Amniotic stem cell (primary cell): ENCODE measurements around the gene ZNF136.

Experiments used
- DNase-seq: peaks from one replicate; lab custom pipeline; 2025; lab: John Stamatoyannopoulos, UW

Gene ZNF136

DNA sequence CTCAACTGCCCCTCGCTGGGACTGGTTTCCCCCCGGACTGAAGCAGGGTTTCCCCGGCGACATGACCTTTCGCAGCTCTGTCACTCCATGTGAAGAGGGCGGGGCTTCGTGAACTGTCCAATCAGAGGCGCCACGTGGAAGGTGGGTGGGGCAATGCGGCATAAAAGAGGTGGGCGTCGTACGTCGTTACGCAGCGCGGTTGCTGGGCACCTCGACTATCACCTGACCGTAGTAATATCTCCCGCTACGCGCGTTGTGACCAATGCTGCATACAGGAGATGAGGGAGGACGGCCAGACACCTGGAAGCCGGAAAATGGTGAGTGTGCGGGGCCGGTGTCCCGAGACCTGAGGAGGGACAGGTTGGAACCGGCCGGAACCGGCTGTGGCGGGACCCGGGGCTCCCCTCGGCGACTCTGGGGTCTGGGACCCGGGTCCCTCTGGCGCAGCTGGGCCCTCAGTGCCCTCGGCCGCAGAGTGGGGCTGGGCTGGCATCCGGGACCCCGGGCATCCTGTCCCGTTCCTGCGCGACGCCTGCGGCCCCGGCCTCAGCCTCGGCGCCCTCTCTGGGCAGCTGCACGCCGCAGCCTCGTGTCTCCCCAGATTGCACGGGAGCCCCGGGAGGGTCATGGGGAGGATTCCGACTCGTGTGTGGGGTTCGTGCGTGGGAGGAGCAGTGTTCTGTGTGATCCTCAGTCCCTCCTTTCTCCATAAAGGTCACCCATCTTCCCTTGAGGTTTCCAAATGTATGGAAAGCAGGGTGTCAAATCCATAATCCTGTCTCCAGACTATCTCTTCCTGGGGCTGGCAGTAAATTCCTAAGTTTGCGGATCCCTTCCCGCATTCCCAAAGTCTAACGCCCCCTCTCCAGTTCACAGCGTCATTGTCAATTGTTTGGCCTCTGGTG is 32.2 kb downstream of the ZNF136 start:
- DNase-seq: peak; percentile 11

DNA sequence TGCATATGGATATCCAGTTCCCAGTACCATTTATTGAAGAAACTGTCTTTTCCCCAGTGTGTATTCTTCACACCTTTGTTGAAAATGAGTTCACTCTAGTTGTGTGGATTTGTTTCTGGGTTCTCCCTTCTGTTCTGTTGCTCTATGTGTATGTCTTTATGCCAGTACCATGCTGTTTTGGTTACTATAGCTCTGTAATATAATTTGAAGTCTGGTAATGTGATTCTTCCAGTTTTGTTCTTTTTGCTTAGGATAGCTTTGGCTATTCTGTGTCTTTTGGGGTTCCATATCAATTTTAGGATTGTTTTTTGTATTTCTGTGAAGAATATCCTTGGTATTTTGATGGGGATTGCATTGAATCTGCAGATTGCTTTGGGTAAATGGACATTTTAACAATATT is 35.2 kb downstream of the ZNF136 start:
- no peak for DNase-seq

DNA sequence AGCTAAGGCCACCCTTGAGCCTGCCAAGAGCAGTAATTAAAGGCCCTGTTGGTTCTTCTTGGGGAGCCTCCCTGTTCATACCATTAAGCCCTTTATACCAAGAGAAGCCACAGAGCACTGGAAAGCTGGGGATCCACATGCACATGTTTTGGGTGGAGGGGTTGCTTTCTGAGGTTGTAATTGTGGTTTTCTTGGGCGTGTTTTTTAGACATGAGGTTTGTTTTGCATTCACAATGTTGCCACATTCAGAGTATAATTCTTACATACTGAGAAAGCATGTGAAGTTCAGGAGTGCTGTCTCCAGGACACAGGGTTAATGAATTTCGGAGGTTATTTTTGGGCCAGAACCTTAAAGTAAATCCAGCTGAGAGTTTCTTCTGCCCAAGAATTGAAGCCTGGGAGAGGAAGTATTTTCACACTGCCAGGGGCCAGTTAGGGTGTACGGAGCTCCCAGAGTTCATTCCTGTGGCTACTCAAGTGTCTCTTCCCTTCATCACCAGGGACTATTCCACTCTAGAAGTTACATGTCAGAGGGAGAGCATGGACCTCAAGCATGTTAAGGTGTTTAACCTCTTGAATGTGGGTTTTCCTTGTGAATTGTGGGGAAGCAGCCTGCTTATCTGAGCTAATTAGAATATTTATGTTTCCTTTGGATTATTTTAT is 37.0 kb downstream of the ZNF136 start:
- no peak for DNase-seq

DNA sequence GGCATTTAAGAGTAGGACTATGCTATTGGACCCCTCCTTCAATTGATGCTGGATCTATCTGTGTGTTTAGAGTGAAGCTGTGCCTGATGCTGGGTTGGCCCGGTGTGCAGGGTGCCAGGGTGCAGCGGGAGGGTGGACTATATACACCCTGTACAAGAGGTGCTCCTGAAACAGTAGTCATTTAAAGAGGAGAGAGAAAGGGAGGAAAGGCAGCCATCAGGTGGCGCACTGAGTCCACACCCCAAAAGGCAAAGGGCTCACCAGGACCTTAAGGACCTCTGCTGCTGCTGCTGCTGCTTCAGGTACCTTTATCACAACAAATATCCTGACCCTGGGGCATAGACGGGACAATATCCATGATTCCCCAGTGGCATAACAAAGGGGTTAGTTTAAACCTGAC is 39.4 kb downstream of the ZNF136 start:
- DNase-seq: no peak

DNA sequence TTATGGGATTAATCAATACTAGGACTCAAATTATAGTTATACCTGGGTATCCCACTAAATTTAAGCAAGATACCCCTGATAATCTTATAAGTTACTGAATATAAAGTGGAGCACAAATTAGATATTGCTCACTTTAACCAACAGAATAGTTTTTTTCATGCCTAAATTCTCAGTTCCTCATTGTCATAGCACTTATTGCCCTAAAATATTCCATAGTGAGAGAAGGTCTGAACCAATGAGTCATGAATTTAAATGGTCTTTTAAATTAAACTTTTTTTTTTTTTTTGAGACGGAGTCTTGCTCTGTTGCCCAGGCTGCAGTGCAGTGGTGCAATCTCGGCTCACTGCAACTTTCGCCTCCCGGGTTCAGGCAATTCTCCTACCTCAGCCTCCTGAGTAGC is 42.4 kb downstream of the ZNF136 start:
- DNase-seq: no peak

DNA sequence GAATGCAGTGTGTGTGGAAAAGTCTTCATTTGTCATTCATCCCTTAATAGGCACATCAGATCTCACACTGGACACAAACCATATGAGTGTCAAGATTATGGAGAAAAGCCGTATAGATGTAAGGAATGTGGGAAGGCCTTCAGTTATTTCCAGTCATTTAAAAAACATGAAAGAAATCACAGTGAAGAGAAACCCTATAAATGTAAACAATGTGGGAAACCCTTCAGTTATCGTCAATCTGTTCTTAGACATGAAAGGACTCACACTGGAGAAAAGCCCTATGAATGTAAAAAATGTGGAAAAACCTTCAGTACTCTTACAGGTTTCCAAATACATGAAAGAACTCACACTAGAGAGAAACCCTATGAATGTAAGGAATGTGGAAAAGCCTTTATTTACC is 45.3 kb downstream of the ZNF136 start:
- DNase-seq: no peak

DNA sequence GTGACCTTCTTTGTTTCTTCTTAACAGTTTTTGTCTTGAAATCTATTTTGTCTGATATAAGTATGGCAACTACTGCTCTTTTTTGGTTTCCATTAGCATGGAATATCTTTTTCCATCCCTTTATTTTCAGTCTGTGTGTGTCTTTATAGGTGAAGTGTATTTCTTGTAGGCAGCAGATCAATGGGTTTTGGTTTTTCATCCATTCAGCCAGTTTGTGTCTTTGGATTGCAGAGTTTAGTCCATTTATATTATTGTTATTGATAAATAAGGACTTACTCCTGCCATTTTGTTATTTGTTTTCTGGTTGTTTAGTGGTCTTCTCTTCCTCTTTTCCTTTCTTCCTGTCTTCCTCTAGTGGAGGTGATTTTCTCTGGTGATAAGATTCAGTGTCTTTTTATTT is 54.4 kb downstream of the ZNF136 start:
- DNase-seq: no peak

DNA sequence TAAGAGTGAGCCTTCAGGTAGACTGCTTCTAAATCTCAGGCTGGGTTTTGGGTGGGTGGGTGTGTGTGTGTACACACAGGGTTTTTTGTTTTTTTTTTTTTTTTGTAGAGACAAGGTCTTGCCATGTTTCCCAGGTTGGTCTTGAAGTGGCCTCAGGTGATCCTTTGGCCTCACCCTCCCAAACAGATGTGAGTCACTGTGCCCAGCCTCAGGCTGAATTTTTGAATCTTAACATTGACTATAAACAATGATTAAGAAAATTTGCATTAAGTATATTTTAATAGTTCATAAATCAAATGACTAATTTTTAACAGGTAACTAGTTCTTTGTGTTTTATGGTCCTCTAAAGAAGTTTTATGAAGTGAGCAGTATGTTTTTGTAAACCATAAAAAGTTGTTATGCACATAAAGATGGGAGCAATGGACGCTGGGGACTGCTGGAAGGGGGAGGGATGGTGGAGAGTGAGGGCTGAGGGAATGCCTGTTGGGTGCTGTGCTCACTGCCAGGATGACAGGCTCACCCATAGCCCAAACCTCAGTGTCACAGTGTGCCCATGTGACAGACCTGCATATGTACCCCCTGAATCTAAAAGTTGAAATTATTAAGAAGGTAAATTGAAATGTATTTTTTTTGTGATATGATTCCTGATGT is 60.2 kb downstream of the ZNF136 start:
- no peak for DNase-seq

DNA sequence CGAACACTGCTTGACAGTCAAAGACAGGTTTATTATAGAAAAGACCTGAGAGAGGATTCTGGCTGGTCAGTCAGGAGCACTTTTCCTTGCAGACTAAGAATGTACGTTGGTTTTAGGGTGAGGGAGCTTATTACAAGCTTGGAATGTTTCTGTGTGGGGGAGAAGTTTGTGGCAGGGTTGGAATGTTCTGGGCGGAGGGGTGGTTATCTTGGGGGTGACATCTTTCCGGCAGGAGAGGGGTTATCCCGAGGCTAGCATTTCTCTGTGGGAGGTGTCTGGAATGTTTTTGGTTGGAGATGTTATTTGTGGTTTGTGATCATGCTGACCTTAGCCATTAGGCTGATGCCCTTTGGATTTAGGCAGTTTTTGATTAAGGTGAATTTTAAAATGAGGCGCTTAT is 61.8 kb downstream of the ZNF136 start:
- no peak for DNase-seq

DNA sequence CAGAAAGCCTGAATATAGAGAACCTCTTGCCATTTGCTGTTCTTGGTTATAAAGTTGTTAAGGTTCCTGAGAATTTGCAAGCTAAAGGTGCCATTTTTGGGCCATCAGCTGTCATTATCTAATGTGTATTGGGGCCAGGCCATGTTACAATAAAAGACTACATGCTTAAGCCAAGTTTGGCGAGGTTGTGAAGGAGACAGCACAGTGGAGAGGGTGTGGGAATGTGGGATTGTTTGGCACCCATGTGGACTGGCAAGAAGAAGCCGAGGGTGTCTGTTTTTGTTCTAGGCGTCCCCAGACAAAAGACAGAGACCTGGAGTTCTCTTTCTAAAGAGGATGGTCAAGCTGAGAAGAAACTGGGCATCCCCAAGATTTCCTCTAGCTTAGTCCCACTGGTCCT is 67.1 kb downstream of the ZNF136 start:
- no peak for DNase-seq

DNA sequence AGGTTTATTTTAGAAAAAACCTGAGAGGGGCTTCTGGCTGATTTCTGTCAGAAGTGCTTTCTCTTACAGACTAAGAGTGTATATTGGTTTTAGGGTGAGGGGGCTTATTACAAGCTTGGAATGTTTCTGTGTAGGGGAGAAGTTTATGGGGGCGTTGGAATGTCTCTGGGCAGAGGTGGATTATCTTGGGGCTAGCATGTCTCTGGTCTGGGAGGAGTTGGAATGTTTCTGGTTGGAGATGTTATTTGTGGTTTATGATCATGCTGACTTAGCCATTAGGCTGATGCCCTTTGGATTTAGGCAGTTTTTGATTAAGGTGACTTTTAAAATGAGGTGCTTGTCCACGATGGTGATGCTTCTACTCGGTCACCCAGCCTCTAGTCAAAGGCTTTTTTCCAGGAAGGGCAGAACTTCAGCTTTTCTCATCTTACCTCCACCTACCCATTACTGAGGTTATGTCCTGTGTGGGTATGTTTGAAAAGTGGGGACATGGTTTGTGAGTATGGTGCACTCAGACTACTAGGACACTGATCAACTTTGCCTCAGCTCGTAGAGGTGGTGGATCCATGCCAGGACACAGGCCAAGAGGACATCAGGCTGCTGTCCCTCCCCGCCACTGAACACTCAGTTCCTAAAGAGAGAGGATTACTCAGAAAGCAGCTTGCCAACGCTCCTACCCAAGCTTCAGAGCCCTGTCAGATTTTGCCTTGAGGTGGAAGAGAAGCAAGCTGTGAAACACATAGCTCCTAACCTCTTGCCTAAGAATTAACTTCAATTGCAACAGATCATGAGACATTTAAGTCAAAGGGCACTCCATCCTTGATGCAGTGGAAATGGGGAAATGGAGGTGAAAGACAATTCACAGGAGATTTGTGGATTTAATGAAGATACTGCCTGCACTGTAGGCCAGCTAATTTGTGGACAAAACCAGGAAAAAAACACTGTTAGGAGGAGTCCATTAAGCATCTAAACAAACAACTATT is 68.1 kb downstream of the ZNF136 start:
- DNase-seq: no peak

DNA sequence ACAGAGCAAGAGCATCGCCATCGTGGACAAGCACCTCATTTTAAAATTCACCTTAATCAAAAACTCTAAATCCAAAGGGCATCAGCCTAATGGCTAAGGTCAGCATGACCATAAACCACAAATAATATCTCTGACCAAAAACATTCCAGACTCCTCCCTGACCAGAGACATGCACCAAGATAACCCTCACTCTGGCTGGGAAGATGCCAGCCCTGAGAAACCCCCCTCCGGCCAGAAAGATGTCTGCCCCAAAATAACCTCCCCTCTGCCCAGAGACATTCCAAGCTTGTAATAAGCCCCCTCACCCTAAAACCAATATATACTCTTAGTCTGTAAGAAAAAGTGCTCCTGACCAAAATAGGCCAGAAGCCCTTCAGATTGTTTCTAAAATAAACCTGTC is 70.1 kb downstream of the ZNF136 start:
- DNase-seq: no peak

DNA sequence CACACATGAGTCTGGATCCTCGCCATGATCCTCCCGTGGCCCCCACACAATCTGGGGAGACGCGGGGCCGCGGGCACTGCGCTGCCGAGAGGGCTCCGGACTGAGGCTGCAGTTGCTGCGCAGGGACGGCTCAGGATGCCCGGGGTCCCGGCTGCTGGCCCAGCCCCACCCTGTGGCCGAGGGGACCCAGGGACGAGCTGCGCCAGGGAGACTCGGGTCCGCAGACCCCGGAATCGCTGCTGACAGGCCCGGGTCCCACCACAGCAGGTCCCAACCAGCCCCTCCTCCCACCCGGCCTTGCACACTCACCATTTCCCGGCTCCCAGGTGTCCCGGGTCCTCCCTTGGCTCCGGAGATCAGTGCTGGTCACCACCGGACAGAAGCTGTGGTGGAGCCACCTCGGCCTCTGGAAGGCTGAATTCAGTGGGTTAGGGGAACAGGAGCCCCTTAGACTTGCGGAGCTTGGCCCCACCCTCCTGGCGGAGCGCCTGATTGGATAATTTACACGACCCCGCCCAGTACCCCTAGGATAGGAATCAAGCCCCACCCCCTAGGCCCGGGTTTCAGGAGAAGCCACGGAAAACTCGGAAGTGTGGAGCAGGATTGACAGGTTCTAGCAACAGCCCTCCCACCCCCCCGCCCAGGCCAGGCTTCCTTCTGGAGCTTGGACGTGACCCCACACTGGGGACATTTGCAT is 74.4 kb downstream of the ZNF136 start:
- no peak for DNase-seq
